Measurements from ENCODE around the gene PDHX.

The PDHX gene

DNA sequence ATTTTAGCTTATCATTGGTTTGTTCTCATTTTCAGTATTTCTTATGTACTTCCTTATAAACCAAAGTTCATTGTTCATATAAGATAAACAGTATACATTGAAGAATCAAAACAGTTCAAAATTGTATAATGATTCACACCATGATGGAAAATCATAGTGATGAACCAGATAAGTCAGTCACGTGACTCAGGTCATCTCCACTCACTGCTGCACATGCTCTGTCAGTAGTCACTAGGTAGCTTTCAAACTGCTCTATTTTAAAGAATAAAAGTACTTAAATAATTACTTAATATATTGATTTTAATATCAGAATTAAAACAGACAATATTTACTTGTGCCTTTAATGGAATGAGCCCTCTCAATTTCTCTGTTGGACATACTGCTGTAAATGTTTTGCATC, 37.5 kb downstream of the PDHX start:
- no peak for DNase-seq

- DNase-seq: no peak
Measured at GRCh38 chr11:34957206-34957605, 40.8 kb downstream of the PDHX start.

DNA sequence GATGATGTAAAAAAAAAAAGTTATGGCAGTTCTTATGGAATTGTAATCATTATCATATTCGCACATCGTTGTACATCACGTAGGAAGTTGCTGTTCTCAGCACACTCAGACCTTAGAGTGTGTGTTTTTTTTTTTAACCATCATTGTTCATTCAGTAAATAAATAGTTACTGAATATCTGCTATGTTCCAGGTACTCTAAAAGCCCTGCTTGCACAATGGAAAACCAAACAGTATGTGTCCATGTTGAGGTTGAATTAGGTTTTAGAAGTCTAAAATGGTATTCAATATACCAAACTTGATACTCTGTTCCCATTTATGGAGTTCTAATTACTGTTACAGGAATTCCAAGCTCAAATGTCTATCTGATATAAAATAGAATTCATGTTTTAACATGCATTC, 41.2 kb downstream of the PDHX start:
- DNase-seq: no peak

- no peak for DNase-seq
Measured at GRCh38 chr11:34959770-34960169, 43.4 kb downstream of the PDHX start.

DNA sequence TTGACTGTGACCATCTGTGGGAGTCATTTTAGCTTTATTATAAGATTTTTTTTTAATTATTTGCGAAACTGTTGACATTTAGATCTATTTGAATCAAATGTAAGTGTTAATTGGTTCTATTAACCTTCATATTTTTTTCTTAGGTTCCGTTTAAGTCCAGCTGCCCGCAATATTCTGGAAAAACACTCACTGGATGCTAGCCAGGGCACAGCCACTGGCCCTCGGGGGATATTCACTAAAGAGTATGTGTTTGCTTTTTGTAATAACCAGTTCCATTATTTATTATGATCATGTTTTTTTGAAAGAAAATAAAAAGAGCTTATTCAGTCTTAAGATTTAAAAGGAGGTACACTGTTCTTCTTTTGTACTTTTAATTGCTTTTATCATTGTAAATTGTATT, 43.9 kb downstream of the PDHX start:
- DNase-seq: no peak

GRCh38 chr11:34962034-34962433, 45.6 kb downstream of the PDHX start:
- no peak for DNase-seq

DNA sequence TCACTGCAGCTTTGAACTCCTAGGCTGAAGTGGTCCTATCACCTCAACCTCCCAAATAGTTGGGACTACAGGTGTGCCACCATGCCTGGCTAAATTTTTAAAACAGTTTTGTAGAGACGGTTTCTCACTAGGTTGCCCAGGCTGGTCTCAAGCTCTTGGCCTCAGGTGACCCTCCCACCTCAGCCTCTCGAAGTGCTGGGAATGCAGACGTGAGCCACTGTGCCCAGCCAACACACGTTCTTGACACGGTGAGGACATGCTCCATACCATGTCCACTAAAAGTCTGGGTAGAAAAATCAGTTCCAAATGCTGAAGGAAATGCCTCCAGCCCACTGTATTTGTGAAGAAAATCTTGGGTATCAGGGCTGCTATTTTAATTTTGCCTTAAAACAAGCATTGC, 46.9 kb downstream of the PDHX start:
- DNase-seq: no peak

- no peak for DNase-seq
Measured at GRCh38 chr11:34964610-34965331, 48.4 kb downstream of the PDHX start.

DNA sequence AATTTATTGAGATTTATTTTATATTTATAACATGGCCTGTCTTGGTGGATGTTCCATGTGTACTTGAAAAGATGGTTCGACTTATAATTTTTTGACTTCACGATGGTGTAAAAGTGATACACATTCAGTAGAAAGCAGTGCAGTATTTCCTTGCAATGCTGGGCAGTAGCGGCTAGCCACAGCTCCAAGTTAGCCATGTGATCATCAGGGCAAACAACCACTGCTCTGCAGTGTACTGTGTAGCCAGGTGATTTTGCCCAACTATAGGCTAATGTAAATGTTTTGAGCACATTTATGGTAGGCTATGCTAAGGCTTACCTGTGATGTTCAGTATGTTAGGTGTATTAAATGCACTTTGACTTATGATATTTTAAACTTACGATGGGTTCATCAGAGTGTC, 52.4 kb downstream of the PDHX start:
- no peak for DNase-seq

DNA sequence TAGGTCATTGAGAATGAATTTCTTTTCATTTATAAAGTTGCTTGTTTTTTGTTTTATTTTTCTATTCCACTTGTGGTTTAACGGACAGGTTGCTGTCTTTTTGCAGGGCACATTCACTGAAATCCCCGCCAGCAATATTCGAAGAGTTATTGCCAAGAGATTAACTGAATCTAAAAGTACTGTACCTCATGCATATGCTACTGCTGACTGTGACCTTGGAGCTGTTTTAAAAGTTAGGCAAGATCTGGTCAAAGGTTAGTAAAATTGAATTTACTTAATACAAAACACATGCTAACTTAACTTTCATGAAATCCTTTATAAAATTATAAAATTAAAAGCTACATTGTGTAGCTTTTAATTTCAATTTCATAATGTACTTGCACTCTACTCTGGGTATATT, 53.6 kb downstream of the PDHX start:
- DNase-seq: no peak

DNA sequence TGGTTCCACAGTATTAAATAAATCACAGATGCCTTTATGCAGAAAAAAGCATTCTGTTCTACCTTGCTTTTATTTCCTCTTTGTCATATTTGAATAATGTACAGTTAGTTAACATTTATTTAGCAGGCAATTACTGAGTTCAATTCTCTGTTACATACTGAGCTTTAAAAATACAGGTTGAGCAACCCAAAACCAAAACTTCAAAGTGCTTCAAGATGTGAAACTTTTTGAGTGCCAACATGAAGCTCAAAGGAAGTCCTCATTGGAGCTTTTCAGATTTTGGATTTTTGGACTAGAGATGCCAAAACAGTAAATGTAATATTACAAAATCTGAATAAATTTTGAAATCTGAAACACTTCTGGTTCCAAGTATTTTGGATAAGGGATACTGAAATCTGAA, 54.1 kb downstream of the PDHX start:
- no peak for DNase-seq

- no peak for DNase-seq
Measured at GRCh38 chr11:34971928-34972327, 55.5 kb downstream of the PDHX start.

GRCh38 chr11:34972366-34972765, 55.9 kb downstream of the PDHX start:
- no peak for DNase-seq

GRCh38 chr11:34972892-34973291, 56.5 kb downstream of the PDHX start:
- no peak for DNase-seq

- DNase-seq: no peak
Measured at GRCh38 chr11:34975482-34975881, 59.1 kb downstream of the PDHX start.

DNA sequence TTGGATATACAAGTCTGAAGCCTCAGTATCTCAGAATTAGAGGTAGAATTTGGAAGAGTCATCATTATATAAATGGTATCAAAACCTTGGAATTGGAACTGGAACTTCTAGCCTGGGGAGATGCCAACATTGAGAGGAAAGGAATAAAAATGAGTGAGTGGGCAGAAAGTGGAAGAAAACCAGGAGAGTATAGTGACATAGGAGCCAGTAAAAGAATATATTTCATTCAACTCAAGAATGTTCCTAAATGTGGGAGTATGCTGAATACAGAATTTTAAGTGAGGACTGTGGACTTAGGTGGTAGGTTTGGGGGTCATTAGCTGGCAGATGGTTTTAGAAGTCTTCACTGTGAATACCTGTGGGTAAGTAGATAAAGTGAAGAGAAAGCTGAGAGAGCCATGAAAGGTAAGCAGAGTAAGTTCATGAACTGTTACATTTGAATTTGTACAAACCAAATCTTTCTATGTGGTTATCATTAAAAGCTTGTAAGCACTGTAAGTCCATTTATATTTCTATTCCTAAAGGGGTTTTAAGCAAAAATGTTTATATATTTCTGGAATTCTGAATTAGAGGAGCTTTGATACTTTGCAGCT, 60.2 kb downstream of the PDHX start:
- no peak for DNase-seq

DNA sequence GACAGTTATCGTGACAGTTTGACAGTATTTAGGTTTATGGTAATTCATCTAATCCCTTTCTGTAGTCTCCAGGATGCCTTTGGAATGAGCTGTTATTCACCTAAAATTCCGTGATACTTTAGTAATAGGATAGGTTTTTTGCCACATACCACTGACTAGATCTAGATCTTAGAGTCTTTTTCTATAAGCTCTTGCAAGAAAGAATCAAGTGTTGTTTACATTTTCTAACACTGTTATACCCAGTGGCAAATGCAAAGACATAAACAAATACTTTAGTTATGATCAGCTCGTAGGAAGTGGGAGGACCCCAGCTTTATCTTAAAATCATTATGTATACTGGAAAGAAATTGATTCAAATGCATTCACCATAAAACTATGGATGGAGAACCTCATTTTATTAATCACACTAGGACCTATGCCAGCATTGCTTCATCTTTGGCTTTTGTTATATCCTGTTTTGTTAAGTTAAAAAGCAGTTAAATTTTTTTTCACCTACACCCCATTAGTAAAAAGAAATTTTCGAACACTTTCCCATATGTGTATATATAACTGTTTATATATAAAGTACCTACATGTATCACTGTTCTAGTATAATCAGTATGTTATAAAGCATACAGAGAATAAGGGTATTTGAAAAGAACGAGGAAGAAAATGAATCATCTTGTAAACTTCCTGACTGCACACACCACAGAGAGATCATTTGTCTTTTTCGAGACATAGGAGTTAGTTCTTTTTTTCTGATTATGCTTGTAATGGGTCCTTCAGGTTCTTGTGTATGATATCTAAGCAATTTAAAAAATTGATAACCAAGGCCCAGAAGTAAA, 60.9 kb downstream of the PDHX start:
- DNase-seq: no peak

GRCh38 chr11:34978236-34979191, 62.1 kb downstream of the PDHX start:
- DNase-seq: no peak

DNA sequence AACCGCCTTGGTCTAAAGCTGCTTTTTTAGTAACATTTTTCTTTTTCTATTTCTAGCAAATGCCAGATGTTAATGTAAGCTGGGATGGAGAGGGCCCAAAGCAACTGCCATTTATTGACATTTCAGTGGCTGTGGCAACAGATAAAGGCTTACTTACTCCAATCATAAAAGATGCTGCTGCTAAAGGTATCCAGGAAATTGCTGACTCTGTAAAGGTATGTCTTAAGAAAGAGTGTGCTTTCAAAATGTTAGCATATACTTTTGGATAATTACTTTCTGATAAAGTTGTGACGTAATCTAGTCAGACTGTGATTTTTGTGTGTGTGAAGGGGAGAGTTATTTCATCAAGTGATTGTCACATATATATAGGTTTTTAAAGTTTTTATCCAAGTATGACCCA, 68.1 kb downstream of the PDHX start:
- no peak for DNase-seq

DNA sequence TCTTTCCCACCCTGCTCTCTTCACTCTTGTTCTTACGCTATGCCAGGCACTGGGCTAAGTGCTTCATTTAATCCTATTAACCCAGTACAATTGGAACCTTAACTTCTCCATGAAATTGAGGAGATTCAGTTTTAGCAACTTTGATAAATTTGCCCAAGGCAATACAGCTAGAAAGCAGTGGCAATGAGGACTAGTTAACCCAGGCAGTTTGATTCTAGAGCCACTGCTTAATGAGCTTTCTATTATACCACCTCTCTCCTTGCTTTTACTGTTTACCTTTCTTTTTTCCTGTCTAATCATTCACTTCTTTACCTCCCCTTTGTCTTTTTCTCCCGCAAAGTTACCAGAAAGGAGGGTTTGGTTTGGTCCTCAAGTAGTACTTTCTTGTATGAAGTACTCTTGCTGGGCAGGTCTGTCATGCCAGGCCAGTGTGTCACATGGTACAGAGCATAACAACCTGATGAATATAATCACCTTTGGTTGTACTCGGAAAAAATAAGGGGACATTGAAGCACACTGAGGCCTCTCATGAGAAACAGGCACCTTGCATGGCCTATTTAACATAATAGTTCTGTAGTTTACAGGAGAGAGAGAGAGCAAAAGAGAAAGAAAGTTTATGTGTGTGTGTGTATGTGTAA, 70.6 kb downstream of the PDHX start:
- DNase-seq: no peak

DNA sequence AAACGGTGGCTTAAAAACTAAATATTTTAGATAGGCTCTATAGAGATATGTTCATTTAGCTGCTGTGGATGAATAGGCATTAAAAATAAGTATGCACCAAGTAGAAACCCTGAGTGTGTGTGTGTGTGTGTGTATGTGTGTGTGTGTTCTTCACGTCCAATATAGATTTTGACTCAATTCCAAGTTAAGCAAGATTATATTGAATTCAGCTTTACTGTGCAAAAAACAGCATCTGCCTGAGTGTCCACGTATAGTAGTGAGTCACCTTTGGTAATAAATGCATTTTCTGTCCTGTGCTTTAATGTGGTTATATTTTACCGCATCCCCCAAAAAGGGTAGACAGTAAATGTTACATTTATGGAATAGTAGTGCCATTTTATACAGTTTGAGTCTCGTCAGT, 71.2 kb downstream of the PDHX start:
- DNase-seq: no peak
